HepG2 (cell line): ENCODE data around the gene DLG4. TPM values are rescaled to one million over a fixed set of nuclear protein-coding genes. Genes with fewer than 3 reads are reported as not detected.

ENCODE experiments used
- ASH2L ChIP-seq: fragments of 300-600, 200-600 bp; sonication (generic); IDR thresholded peaks from 2 replicates; pipeline ENCODE4 v1.7.0; 2017; ENCODE audit warnings: low read depth, mild to moderate bottlenecking, moderate library complexity, mixed read lengths, low read length; ENCODE audit not compliant: insufficient read length
- ATF1 ChIP-seq: IDR thresholded peaks from 2 replicates; pipeline ENCODE4 v1.6.1; 2016; ENCODE audit warnings: mild to moderate bottlenecking, control low read depth
- BRF2 ChIP-seq: sonication (generic); formaldehyde crosslinking; IDR thresholded peaks from 2 replicates; pipeline ENCODE4 v1.8.1; 2022; ENCODE audit warnings: mild to moderate bottlenecking, missing genetic modification reagents
- IRF2 ChIP-seq: IDR thresholded peaks from 2 replicates; pipeline ENCODE4 v1.6.1; 2018; ENCODE audit warnings: missing genetic modification reagents, missing compliant biosample characterization
- MAZ ChIP-seq, 2 experiments: sonication (generic) in 1 of 2; formaldehyde crosslinking in 1 of 2; IDR thresholded peaks; 2 replicates each; pipeline versions ENCODE4 v1.5.0 to v1.6.1; 2012 to 2020; ENCODE audit warnings: low read depth in 2 of 2, mild to moderate bottlenecking in 2 of 2, borderline replicate concordance in 1 of 2, improper control_type of control experiment in 1 of 2, low read length in 1 of 2, missing genetic modification reagents in 1 of 2, moderate library complexity in 1 of 2
- NFKB2 ChIP-seq: sonication (generic); formaldehyde crosslinking; IDR thresholded peaks from 2 replicates; pipeline ENCODE4 v1.4.0; 2020; ENCODE audit warnings: missing genetic modification reagents, borderline replicate concordance
- PAF1 ChIP-seq: IDR thresholded peaks from 2 replicates; pipeline ENCODE4 v1.6.1; 2016; ENCODE audit warnings: missing genetic modification reagents, missing compliant biosample characterization
- SPEN ChIP-seq: sonication (generic); formaldehyde crosslinking; IDR thresholded peaks from 2 replicates; pipeline ENCODE4 v1.5.1; 2020; ENCODE audit warnings: low read depth, mild to moderate bottlenecking, missing genetic modification reagents
- TEF ChIP-seq: sonication (generic); formaldehyde crosslinking; IDR thresholded peaks from 2 replicates; pipeline ENCODE4 v1.5.0; 2020; ENCODE audit warnings: missing genetic modification reagents
- U2AF2 ChIP-seq: fragments of 200-400 bp; formaldehyde crosslinking; IDR thresholded peaks from 2 replicates; pipeline ENCODE4 v1.6.1; 2017; ENCODE audit warnings: low read depth, mild to moderate bottlenecking, low read length
- UBTF ChIP-seq: sonication (generic); formaldehyde crosslinking; IDR thresholded peaks from 2 replicates; pipeline ENCODE4 v1.4.0; 2020; ENCODE audit warnings: mild to moderate bottlenecking, missing genetic modification reagents
- ZBTB2 ChIP-seq: sonication (generic); formaldehyde crosslinking; IDR thresholded peaks from 2 replicates; pipeline ENCODE4 v1.8.0; 2022; ENCODE audit warnings: low read depth, missing genetic modification reagents
- ZNF280D ChIP-seq: sonication (generic); formaldehyde crosslinking; IDR thresholded peaks from 2 replicates; pipeline ENCODE4 v1.5.1; 2020; ENCODE audit warnings: mild to moderate bottlenecking, missing genetic modification reagents
- ZNF615 ChIP-seq: sonication (generic); formaldehyde crosslinking; IDR thresholded peaks from 2 replicates; pipeline ENCODE4 v1.5.0; 2020; ENCODE audit warnings: mild to moderate bottlenecking, missing genetic modification reagents, borderline replicate concordance
- ZNF761 ChIP-seq: sonication (generic); formaldehyde crosslinking; conservative IDR thresholded peaks from 2 replicates; pipeline ENCODE4 v1.4.0; 2020; ENCODE audit warnings: mild to moderate bottlenecking, missing genetic modification reagents
- ZNF766 ChIP-seq: sonication (generic); formaldehyde crosslinking; IDR thresholded peaks from 2 replicates; pipeline ENCODE4 v1.5.0; 2020; ENCODE audit warnings: missing genetic modification reagents, borderline replicate concordance
- ZNF788 ChIP-seq: sonication (generic); formaldehyde crosslinking; IDR thresholded peaks from 2 replicates; pipeline ENCODE4 v1.5.0; 2020; ENCODE audit warnings: mild to moderate bottlenecking, missing genetic modification reagents, borderline replicate concordance
- ZNF891 ChIP-seq: sonication (generic); formaldehyde crosslinking; IDR thresholded peaks from 2 replicates; pipeline ENCODE4 v1.5.0; 2020; ENCODE audit warnings: mild to moderate bottlenecking, missing genetic modification reagents
- polyA plus RNA-seq, 8 experiments: library from polyadenylated mRNA; depleted of rRNA in 3 of 8; stranded (reverse) in 7 of 8; unstranded in 1 of 8; fragments of >200 nt; fragmentation: Illumina TruSeq in 4 of 8; extraction: Trizol in 4 of 8; gene quantifications; 2 replicates each; pipeline versions ENCODE4 v1.2.1 to v1.2.3, GENCODE V29; 2011 to 2016; ENCODE audit warnings: low read depth in 4 of 8, missing spikeins in 1 of 8, mixed read lengths in 1 of 8; ENCODE audit not compliant: insufficient read depth in 1 of 8
- total RNA-seq, 5 experiments: library from RNA; depleted of rRNA; stranded (reverse); fragments of >200 nt; fragmentation: Illumina TruSeq; extraction: Trizol; gene quantifications; 2 replicates each; pipeline ENCODE4 v1.2.3, GENCODE V29; 2016; ENCODE audit warnings: low read depth in 1 of 5

The DLG4 gene
- total and polyA plus RNA-seq, 2 of the 13 experiments (the other 11 are each of a cell fraction or from before 2014, with no cell fraction given), result 0.71 to 4.3 TPM

- TF ChIP-seq ZBTB2 (CRISPR knock-in tag) (peak; percentile 77; the same call in 1 of the 2 replicates), PAF1 (CRISPR knock-in tag) (no peak), U2AF2 (no peak), UBTF (CRISPR knock-in tag) (peak; percentile 11; the same call in 1 of the 2 replicates), ASH2L (peak; percentile 83), MAZ (IDR thresholded peaks at IDR 0.05; ENCODE audit: borderline replicate concordance, low read depth, low read length) (peak; percentile 99), MAZ (CRISPR knock-in tag; IDR thresholded peaks at IDR 0.05; ENCODE audit: low read depth) (peak; percentile 99), SPEN (peak; percentile 54; the same call in 1 of the 2 replicates), BRF2 (0 out of 2 replicates have a peak, but pooled peaks have one; percentile 46), ZNF761 (CRISPR knock-in tag) (0 out of 2 replicates have a peak, but pooled peaks have one; percentile 32), IRF2 (CRISPR knock-in tag) (peak; percentile 65; the same call in 1 of the 2 replicates), ATF1 (CRISPR knock-in tag) (peak; percentile 73; the same call in 1 of the 2 replicates), ZNF891 (CRISPR knock-in tag) (peak; percentile 90; the same call in 1 of the 2 replicates), ZNF615 (no peak), ZNF788 (CRISPR knock-in tag) (peak; percentile 71; the same call in 1 of the 2 replicates), ZNF766 (CRISPR knock-in tag) (peak; percentile 41; the same call in 1 of the 2 replicates), ZNF280D (CRISPR knock-in tag) (no peak), TEF (CRISPR knock-in tag) (no peak), NFKB2 (no peak)
Measured at GRCh38 chr17:7239091-7240027, 19.7 kb upstream of the DLG4 start, which contains the start of gene PHF23 (continued).
